ENCODE results near the gene PRR13. TPM values are rescaled to one million over a fixed set of nuclear protein-coding genes. Genes with fewer than 3 reads are reported as not detected.
A peak's percentile ranks its signal among the peaks of the same experiment; 100 is the strongest.
"Not testable (repeated sequence)": the region's sequence is repeated elsewhere in the genome, so short reads cannot be mapped to it uniquely, and the experiment has no call there.

PRR13 gene
- 172 TPM for total RNA-seq
- long read RNA-seq, transcript PRR13-209 (4 exons, 625 nt), result minor isoform, 11 of 130 reads
- long read RNA-seq, transcript PRR13-202 (4 exons, 1,229 nt), result major isoform, 94 of 130 reads
- long read RNA-seq, partial matches to known transcripts, result 9 of 130 reads
- long read RNA-seq, other reads (novel, unspliced or antisense), result 8 of 130 reads

DNA sequence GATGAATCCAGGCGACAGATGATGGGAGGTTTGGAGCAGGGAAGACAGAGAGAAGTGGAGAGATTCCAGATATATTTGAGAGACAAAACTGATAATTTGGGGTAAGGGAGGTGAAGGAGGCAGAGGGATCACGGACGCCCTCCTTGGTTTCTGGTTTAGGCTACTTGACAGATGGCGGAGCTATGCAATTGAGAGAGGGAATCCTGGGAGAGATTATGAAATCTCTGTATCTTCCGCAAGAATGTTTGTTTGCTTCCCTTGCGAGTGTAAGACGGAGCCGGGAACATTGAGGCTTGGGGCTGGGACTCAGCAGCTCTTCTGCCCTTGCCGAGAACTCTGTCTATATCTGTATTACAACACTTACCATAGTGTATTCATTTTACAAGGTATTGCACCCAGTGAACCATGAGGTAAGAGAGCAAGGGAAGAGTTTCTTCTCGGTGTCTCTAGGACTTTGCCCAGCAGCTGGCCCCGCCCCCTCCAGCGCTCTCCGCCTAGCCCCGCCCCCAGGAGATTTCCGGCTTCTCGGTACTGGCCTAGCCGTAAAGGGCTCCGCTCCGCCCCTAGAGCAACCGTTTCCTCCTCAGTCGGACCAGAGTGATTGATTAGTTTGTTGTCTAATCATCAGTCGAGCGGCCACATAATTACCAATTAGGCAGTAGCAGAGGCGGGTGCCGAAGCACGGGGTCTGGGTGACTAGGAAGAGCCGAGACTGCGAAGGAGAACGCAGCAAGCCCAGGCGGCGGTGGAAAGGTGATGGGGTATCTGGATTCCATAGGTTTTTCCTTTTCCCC is at the start of gene PRR13:
Gene PRR13 (plus strand): TSS at position 695 of the 794 bp plus-strand sequence. CDS start 981 bp downstream, outside the sequence.
- ATAC-seq (peak; percentile 99), DNase-seq (peak; percentile 99)
- intact Hi-C loops (cut with DNase I), result no loop called here
- H3K27ac ChIP-seq, result peak within 1 kb of the TSS; percentile 87
- H3K36me3 ChIP-seq, result peaks cover 28% of the 10 kb centered on the region
- H3K4me1 ChIP-seq, result peaks cover 31% of the 10 kb centered on the region
- no peaks in the 10 kb centered on the region for H3K27me3 ChIP-seq
- no peaks in the 10 kb centered on the region for H3K9me3 ChIP-seq
- H3K4me3 ChIP-seq, result peak within 1 kb of the TSS; percentile 91
- no peak for TF ChIP-seq CTCF (IDR thresholded peaks at IDR 0.05)

DNA sequence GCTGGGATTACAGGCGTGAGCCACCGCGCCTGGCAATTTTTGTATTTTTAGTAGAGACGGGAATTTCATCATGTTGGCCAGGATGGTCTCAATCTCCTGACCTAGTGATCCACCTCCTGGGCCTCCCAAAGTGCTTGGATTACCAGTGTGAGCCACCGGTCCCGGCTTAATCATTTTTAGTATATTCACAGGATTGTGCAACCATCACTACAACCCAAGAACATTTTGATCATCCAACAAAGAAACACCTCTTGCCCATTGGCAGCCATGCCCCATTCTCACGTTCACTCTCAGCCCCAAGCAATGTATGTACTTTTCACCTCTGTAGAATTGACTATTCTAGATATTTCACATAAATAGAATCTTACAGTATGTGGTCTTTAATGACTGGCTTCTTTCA is 41.6 kb upstream of the PRR13 start:
- peaks cover 69% of the 10 kb centered on the region for H3K36me3 ChIP-seq
- intact Hi-C loops (cut with DNase I), result no loop called here
- TF ChIP-seq CTCF (IDR thresholded peaks at IDR 0.05), result no peak
- H3K4me3 ChIP-seq, result no peak overlapping the region
- no peaks in the 10 kb centered on the region for H3K9me3 ChIP-seq
- DNase-seq, result no peak
- peaks cover 4% of the 10 kb centered on the region for H3K4me1 ChIP-seq
- H3K27ac ChIP-seq, result no peak overlapping the region
- no peaks in the 10 kb centered on the region for H3K27me3 ChIP-seq
- no peak for ATAC-seq

GRCh38 chr12:53402351-53402750 is 39.2 kb upstream of the PRR13 start:
- peaks cover 66% of the 10 kb centered on the region for H3K36me3 ChIP-seq
- H3K4me1 ChIP-seq; DNase-seq; H3K4me3 ChIP-seq; intact Hi-C loops (cut with DNase I); H3K27ac ChIP-seq; ATAC-seq; H3K9me3 ChIP-seq; H3K27me3 ChIP-seq: not testable (repeated sequence)

GRCh38 chr12:53402871-53403270 is 38.7 kb upstream of the PRR13 start:
- peaks cover 72% of the 10 kb centered on the region for H3K36me3 ChIP-seq
- no peaks in the 10 kb centered on the region for H3K9me3 ChIP-seq
- intact Hi-C loops (cut with DNase I), result no loop called here
- no peak for DNase-seq
- H3K4me3 ChIP-seq, result no peak overlapping the region
- H3K27ac ChIP-seq, result no peak overlapping the region
- H3K27me3 ChIP-seq, result no peaks in the 10 kb centered on the region
- ATAC-seq, result no peak
- H3K4me1 ChIP-seq, result peaks cover 4% of the 10 kb centered on the region
- no peak for TF ChIP-seq CTCF (IDR thresholded peaks at IDR 0.05)

DNA sequence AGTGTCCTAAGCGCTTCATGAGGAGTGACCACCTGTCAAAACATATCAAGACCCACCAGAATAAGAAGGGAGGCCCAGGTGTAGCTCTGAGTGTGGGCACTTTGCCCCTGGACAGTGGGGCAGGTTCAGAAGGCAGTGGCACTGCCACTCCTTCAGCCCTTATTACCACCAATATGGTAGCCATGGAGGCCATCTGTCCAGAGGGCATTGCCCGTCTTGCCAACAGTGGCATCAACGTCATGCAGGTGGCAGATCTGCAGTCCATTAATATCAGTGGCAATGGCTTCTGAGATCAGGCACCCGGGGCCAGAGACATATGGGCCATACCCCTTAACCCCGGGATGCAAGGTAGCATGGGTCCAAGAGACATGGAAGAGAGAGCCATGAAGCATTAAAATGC is 30.6 kb upstream of the PRR13 start:
- Histone ChIP-seq H3K9me3 (no peaks in the 10 kb centered on the region), H3K27ac (no peak overlapping the region), H3K27me3 (no peaks in the 10 kb centered on the region), H3K4me1 (peaks cover 5% of the 10 kb centered on the region), H3K4me3 (no peak overlapping the region), H3K36me3 (peaks cover 75% of the 10 kb centered on the region)
- DNase-seq (no peak), ATAC-seq (no peak)
- TF ChIP-seq CTCF (IDR thresholded peaks at IDR 0.05), result no peak
- intact Hi-C loops (cut with DNase I), result no loop called here

DNA sequence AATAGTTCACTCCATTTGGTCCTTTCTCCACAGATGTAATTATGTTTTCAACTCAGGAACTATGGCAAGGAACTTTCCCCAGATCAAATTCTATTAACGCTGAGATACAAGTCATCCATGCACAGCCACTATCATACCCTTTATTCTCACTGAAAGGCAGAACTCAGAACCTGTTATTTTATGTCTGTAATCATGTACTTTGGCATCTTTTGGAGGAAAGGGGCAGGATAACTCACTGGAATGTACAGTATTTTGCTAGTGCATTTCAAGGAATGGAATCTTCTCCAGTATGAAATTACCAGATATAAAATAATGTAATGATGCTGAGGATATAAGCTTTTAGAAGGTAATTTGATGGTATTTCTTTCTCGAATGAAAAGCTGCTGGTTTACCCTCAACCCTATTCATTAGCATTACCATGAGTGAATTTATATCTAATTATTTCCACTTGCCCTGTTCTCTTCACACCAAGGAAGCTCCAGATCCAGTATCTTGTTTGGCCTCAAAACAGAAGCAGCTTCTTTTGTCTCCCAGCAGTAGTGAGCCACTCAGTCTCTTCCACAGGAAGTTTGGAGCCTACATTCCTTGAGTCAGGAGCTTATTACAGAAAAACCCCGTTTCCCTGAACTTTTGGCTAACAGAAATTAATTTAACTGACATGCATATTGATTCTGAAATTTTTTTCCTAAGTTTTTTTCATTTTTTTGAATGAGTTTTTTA is 27.9 kb upstream of the PRR13 start:
- Histone ChIP-seq H3K4me3 (no peak overlapping the region), H3K27me3 (no peaks in the 10 kb centered on the region), H3K27ac (no peak overlapping the region), H3K9me3 (no peaks in the 10 kb centered on the region), H3K4me1 (peaks cover 5% of the 10 kb centered on the region), H3K36me3 (peaks cover 50% of the 10 kb centered on the region)
- TF ChIP-seq CTCF (IDR thresholded peaks at IDR 0.05), result no peak
- DNase-seq (no peak), ATAC-seq (no peak)
- intact Hi-C loops (cut with DNase I), result no loop called here
